ENCODE data around the gene PDIA2. TPM values are rescaled to one million over a fixed set of nuclear protein-coding genes. Genes with fewer than 3 reads are reported as not detected.

The PDIA2 gene
- total RNA-seq, 1 donor, result not detected

DNA sequence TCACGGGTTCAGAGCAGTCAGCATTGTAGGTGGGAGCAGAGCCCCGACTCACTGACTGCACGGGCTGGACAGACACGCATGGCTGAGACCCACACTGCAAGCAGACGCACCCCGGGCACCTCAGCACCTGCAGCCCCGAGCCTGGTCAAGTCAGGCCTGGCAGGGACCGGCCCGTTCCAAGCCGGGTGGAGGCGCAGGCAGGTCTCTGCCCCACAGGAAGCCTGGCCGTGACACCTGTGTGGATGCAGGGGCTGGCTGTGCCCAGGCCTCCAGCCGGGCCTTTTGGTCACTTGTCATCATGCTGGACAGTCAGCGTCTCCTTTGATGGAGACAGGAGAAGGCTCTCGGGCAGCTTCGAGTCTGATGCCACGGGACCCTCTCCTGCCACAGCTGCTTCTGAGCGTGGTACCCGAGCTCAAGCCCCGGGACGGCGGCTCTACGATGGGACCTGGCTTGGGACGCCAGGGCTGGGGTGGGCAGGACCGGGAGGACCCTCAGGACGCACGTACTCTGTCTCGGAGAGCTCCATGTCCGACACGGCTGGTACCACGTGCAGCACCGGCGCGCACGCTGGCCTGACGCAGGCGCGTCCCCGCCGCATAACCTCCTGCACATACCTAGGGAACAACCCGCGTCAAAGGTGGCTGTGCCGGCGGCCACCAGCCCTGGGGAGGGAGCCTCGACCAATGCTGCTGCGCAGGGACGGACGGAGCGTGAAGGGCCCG is 7.9 kb downstream of the PDIA2 start:
- H3K4me3 ChIP-seq (ENCODE audit: low read depth, low read length), result no peak overlapping the region
- TF ChIP-seq, protein P1, sequence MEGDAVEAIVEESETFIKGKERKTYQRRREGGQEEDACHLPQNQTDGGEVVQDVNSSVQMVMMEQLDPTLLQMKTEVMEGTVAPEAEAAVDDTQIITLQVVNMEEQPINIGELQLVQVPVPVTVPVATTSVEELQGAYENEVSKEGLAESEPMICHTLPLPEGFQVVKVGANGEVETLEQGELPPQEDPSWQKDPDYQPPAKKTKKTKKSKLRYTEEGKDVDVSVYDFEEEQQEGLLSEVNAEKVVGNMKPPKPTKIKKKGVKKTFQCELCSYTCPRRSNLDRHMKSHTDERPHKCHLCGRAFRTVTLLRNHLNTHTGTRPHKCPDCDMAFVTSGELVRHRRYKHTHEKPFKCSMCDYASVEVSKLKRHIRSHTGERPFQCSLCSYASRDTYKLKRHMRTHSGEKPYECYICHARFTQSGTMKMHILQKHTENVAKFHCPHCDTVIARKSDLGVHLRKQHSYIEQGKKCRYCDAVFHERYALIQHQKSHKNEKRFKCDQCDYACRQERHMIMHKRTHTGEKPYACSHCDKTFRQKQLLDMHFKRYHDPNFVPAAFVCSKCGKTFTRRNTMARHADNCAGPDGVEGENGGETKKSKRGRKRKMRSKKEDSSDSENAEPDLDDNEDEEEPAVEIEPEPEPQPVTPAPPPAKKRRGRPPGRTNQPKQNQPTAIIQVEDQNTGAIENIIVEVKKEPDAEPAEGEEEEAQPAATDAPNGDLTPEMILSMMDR (IDR thresholded peaks at IDR 0.05; ENCODE audit: insufficient read depth, low read length), result no peak
- DNase-seq (ENCODE audit: low read depth), result no peak

DNA sequence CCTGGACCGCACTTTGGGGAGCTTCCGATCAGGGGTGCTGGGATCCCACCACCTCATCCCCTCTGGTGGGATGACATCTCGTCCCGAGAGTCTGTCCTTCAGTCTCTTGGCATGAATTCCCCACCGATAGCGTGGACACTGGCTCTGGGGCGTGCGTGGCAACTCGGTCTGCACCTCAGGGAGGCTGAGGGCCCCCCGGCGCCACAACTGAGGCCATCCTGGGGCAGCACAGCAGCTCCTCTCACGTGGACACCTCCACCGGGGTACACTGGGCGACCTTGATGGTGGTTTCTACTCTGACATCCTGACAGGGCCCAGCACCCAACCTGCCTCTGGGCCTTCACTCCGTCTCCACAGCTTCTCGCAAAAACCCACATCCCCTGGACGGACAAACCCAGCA is 8.6 kb downstream of the PDIA2 start:
- no peak overlapping the region for H3K4me3 ChIP-seq (ENCODE audit: low read depth, low read length)
- TF ChIP-seq, protein P1 (IDR thresholded peaks at IDR 0.05; ENCODE audit: insufficient read depth, low read length), result no peak
- no peak for DNase-seq (ENCODE audit: low read depth)

DNA sequence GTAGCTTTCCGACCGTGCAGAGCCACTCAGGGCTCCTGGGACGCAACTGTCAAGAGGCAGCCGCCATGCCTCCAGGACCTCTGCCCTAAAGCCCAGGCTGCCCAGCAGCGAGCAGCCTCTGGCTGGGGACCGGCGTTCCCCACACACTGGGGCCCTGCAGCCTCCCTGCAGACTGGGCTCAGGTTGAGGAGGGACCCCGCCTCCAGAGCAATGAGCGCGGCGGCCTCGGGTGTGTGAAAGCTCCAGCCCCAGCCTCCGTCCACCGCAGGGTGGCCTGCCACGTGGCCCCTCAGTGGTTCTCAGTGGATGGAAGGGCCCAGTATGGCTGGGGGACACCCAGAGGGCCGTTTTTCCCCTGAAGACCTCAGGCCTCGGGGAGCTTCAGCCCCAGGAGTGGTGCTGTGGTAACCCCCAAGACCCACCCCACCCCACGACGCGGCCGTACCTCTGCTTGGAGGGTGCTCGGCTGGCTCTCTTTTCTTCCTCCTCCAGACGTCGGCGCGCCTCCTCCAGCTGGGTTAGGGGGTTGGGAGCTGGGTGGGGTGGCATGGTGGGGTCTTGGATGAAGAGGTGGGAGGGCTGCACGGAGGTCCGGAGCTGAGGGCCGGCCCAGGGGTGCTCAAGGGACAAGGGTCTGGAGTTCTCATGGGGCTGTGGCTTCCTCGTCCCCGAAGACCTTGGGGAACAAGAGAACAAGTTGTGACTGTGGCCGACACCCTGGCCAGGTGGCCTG is 10.2 kb downstream of the PDIA2 start:
- H3K4me3 ChIP-seq (ENCODE audit: low read depth, low read length), result no peak overlapping the region
- TF ChIP-seq, protein P1 (IDR thresholded peaks at IDR 0.05; ENCODE audit: insufficient read depth, low read length), result no peak
- no peak for DNase-seq (ENCODE audit: low read depth)

DNA sequence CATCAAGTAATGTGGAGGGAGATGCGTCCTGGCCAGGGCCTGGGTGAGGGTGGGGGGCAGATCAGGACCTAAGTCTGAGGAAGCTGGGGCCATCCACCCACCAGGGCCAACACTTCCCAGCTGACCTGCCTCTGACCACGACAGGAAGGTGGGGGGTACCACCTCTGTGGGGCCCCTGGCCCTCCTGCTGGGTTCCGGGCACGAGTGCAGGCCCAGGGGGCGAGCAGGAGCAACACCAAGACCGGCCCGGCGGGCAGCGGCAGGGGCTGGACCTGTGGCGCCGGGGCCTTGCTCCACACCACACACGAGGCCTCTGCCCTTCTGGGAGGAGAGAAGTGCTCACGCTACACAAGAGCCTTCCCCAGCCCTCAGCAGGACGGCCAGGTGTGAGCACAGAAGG is 13.3 kb downstream of the PDIA2 start:
- DNase-seq (ENCODE audit: low read depth), result no peak
- H3K4me3 ChIP-seq (ENCODE audit: low read depth, low read length), result no peak overlapping the region
- TF ChIP-seq, protein P1 (IDR thresholded peaks at IDR 0.05; ENCODE audit: insufficient read depth, low read length), result no peak

DNA sequence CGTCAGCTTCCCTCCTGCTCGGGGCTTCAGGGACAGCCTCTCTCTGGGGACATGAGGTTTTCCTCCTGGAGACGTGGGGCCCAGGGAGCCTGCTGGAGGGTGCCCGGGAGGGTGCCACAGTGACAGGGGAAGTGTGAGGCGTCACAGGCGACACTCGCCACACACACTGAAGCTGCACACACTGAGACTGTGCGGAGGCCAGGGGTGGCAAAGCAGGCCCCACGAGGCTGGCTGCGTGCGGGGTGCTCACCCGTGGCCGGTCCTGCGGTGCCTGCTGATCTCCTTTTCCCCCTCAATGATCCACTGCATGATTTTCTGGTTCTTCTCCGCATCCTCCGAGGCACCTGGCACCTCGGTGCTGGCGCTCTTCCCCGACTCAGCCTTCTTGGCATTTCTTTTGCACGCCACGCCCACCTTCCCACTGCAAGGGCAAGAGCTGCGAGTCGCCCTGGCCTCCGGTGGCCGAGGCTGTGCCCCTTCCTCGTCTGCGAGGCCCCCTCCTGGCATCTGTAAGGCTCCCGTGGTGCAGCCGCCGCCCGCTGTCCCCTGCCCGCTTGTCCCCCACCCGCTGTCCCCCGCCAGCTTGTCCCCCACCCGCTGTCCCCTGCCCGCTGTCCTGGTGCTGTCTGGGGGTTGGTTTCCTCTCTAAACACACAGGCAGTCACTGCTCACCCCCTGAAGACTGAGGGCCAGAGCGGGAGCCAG is 14.0 kb downstream of the PDIA2 start:
- DNase-seq (ENCODE audit: low read depth), result no peak
- no peak overlapping the region for H3K4me3 ChIP-seq (ENCODE audit: low read depth, low read length)
- TF ChIP-seq, protein P1 (IDR thresholded peaks at IDR 0.05; ENCODE audit: insufficient read depth, low read length), result no peak

DNA sequence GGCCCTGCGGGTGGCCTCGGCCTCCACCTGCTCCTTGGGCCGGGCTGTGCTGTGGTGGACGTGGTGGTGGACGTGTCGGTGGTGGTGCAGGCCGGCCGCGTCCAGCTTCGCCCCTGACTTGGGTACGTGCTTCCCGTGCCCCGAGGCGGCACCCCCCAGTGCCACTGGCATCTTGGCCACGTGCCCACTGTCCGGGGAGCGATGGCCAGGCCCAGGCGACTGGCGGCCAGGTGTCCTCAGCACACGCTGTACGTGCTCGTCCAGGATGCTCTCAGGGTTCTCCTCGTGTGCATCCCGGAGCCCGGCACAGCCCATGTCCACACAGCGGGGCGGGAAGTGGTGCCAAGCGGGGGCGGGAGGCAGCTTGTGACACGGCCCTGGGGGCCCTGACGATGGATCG is 14.9 kb downstream of the PDIA2 start:
- TF ChIP-seq, protein P1 (IDR thresholded peaks at IDR 0.05; ENCODE audit: insufficient read depth, low read length), result no peak
- DNase-seq (ENCODE audit: low read depth), result no peak
- no peak overlapping the region for H3K4me3 ChIP-seq (ENCODE audit: low read depth, low read length)
